Subcutaneous adipose tissue (tissue), 4 donors: ENCODE data around the gene HINT3. TPM values are rescaled to one million over a fixed set of nuclear protein-coding genes. Genes with fewer than 3 reads are reported as not detected.

Experiments used
- CTCF ChIP-seq: fragments of 450-650 bp; IDR thresholded peaks from one replicate; pipeline ENCODE4 v1.5.1; 2016; ENCODE audit warnings: low read depth, mild to moderate bottlenecking, control low read depth, antibody characterized with exemption, moderate library complexity
- total RNA-seq, 4 donors: library from RNA; depleted of rRNA; stranded (reverse); fragments of >200 nt; gene quantifications; one replicate each; pipeline ENCODE4 v1.1.0, GENCODE V29; 2016

Gene HINT3
- total RNA-seq, 4 donors from 2014 or later, result 14.2 to 25.8 (median 22.2) TPM

- TF ChIP-seq CTCF, result no peak
These were observed 34.2 kb upstream of the HINT3 start for GRCh38 chr6:125922322-125922860.

- TF ChIP-seq CTCF, result no peak
These were observed 33.1 kb upstream of the HINT3 start for GRCh38 chr6:125923366-125923877.

GRCh38 chr6:125924169-125924568, 32.4 kb upstream of the HINT3 start:
- TF ChIP-seq CTCF, result no peak

GRCh38 chr6:125924697-125925358, 31.7 kb upstream of the HINT3 start:
- TF ChIP-seq CTCF, result no peak

- TF ChIP-seq CTCF, result no peak
These were observed 29.9 kb upstream of the HINT3 start for GRCh38 chr6:125926711-125927110.

- no peak for TF ChIP-seq CTCF
These were observed 28.8 kb upstream of the HINT3 start for GRCh38 chr6:125927761-125928160.

GRCh38 chr6:125930765-125931418, 25.7 kb upstream of the HINT3 start:
- TF ChIP-seq CTCF, result no peak
